T-helper 2 cell (primary cell): ENCODE results near the gene KRTAP8-1.

Experiments used
- DNase-seq, 5 experiments: peaks; one replicate each; pipeline versions ENCODE4 v3.0.0 to v3.0.0-alpha.2; 2012 to 2022
- total RNA-seq, 2 donors: gene quantifications; one replicate each; lab custom pipeline; 2026; lab: John Stamatoyannopoulos, UW

KRTAP8-1 gene, protein sequence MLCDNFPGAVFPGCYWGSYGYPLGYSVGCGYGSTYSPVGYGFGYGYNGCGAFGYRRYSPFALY
- 0 reads per million in 2 donors for total RNA-seq

- no peak for DNase-seq
These were observed at the start of gene KRTAP8-1 for GRCh38 chr21:30813174-30813573. TSS of gene KRTAP8-1 (minus strand) at chr21:30813274. CDS start at chr21:30813220, 54 bp downstream.

DNA sequence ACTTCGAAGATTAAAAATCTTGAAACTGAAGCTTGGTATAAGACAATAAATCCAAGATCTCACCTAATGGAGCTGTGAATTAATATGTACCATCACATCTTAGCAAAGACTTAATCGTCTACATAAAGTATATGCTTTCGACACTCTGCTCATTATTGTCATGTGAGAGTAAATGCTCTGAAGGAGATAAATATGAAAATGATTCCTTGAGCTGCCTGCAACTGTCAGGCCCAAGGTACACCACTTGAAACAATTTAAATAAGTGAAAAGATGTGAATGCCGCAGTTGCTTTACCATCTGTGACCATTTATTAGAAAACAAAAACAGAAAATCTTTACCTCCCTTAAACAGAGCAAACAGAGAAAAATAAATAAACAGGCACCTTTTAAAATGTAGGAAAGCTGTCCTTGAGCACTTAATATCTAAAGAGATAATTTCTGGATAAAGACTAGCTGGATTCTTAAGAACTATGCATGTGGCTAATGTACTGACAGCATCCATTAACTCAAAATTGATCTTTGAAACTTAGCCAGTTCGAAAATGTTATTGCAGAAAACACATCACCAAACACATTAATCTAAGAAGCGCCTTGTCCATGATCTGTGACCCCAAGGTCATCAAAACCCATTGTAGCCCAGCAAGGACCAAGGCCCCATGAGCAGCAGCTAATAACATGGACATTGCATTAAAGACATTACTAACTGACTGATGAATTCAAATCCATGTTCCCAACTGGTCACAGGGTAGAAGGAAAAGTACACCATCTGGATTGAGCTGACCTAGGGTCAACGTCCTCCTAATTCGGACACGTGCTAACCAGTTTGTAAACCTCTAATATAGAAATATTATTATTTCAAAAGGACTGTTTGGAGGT, 34.8 kb upstream of the KRTAP8-1 start:
- no peak for DNase-seq

- DNase-seq: no peak
These were observed 29.9 kb upstream of the KRTAP8-1 start for GRCh38 chr21:30842990-30843389.

DNA sequence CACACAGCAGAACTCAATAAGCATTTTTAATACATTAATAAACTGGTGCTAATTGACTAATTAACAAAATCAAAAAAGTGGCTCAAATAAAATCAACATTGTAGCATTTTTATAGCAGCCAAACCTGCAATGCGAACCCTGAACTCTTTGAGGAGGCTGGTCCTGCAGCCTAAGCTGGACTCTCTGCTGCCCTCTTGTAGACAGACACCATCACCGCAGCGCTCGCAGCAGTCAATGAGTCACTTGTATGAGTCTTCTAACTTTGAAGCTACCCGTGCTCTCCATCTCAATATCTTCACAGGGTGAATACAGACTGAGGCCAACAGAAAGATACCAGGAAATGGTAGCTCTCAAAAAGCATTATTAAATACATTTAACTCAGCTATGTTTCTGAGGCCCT, 26.2 kb upstream of the KRTAP8-1 start:
- peak in 2 of 5 experiments; percentile 9 to 82 for DNase-seq

- no peak for DNase-seq
These were observed 25.5 kb upstream of the KRTAP8-1 start for GRCh38 chr21:30838536-30838935.

- DNase-seq: peak in 3 of 5 experiments; percentile 7 to 57 (median 11)
These were observed 18.2 kb upstream of the KRTAP8-1 start for GRCh38 chr21:30831194-30831765.

- no peak for DNase-seq
These were observed 16.6 kb upstream of the KRTAP8-1 start, which contains the start of gene KRTAP7-1 for GRCh38 chr21:30829659-30830058. TSS of gene KRTAP7-1 (minus strand) at chr21:30829759. CDS start at chr21:30829698, 61 bp downstream.

DNA sequence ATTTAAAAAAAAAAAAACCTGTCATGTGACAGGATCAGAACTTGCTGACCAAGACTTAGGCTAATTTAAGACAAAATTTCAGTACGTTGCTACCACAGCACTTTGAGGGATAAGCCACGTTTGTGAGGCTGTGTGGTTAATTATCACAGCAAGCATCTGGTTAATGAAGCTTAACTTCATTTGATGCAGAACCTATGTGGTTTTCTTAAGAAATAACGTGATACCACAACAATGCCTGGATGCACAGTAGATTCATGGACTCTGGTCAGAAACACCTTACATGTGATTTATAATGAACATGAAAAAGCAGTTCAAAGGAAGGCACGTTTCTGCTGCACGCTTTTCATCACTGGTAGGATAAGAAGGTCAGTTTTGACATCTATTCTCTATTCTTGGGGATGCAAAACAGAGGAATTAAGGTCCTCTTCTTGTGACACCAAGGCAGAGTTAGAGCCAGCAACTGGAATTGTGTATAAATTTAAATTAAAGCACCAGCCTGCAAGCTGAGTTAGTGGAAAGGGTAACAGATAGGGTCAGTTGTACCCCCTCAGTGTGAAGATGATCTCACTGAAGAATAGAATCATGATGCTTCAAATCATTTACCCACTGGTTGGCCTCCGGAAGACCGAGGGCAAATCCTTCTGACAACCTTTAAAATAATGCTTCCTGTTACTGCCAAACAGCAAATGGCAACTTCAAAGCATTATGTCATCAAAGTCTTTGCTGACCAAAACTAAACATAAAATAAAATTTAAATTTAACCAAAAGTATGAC, 6.0 kb upstream of the KRTAP8-1 start:
- DNase-seq: peak in 1 of 5 experiments; percentile 98

- DNase-seq: no peak
These were observed 12.5 kb downstream of the KRTAP8-1 start for GRCh38 chr21:30800605-30801004.

DNA sequence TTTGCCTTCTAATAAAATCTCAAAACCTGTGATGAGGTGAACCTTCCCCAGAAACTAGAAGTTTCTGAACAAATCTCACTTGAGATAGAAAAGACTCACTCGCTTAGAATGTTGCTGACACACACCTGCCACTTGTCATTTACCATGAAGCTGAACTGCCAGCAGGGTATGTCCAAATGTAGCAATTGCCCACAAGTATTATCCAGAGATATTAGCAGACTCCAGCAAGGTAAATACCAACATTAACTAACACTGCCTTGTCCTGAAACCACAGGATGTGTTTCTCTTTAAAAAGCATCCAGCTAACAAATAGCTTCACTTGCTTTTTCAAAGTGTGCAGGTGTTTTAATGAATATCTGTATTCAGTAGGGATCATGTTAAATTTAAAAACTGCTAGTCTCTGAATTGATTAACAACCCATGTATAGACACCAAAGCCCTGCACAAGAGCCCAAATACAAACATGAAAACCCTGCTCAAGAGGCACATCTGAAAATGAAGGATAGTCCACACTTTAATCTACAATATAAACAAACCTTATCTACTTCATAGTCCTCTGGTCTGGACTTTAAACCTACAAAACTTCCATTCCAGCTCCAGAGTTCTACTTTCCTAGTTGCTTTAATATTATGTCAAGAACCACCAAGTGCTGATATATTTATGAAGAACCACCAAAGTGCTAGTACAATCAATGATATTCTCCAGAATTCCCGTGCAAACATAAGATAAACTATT, 19.3 kb downstream of the KRTAP8-1 start:
- no peak for DNase-seq

DNA sequence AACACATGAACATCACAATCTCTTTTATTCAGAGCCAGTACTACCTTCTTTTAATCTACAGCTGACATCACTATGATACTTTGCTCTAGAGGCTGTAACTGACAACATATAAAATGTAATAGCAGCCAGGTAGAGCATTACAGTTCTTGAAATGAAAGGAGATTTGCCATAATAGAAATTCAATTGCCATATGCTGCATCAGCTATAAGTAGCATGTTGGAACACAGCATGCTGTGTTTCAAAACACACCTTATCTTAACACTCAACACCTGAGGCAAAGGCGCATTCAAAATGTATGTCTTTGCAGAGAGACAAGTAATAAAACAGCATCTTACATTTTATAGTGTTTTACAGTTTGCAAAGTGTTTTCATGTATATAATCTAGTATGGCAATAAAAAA, 33.8 kb downstream of the KRTAP8-1 start:
- DNase-seq: no peak

DNA sequence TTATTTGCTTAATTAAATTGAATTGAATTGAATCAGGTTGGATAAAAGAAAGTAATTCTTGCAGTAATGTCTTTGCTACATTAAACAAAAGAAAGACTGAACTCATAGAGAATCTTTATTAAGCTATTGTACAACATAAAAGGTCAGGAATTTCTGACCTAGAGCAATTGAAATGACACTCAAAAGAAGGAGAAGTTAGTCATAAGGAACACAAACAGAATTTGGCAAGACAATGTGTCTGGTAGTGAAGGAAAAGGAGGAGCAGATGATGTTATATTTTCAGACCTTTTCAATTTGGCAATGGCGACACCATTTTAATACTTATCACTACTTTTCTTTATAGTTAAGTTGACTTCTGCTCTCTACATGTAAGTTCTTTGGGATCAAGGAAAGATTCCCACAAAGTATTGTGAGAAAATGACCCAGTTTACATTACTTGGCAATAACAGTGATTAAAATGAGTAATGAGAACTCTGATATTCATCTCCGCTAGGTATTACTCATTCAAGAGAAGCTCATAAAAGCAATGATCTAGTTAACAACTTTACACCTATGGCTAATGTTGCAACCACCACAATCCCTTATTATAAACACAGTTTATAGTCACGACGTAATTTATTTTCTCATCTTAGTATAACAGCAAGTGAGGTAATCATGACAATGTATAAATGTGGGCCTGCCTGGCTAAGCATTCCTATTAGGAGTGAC, 43.2 kb downstream of the KRTAP8-1 start:
- peak in 1 of 5 experiments; percentile 31 for DNase-seq
